Activated T-helper 9 cell treated with anti-CD3 and anti-CD28 coated beads, Interleukin-2, amount 50 U/mL, for 16 hours (primary cell): ENCODE results near the gene DCST2.

Experiments
- DNase-seq: peaks from one replicate; pipeline ENCODE4 v3.0.0-alpha.2; 2020; ENCODE audit warnings: low read depth

DCST2 gene

DNA sequence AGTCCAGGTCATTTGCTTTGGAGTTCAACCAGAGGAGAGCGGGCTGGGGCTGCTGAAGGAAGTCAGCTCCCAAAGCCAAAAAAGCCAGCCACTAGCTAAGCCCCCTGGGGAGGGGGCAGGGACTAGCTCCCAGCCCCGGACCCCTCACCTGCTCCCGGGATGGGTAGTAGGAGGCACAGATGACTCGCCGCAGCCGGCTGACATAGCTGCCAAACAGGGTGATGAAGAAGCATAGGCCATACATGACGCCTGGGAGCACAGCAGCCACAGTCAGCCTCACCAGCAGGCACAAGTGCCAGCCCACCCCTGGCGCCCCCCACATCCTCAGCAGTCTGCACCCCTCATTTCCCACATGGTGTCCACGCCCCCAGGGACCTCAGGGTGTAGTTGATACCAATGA is 7.4 kb downstream of the DCST2 start:
- no peak for DNase-seq

DNA sequence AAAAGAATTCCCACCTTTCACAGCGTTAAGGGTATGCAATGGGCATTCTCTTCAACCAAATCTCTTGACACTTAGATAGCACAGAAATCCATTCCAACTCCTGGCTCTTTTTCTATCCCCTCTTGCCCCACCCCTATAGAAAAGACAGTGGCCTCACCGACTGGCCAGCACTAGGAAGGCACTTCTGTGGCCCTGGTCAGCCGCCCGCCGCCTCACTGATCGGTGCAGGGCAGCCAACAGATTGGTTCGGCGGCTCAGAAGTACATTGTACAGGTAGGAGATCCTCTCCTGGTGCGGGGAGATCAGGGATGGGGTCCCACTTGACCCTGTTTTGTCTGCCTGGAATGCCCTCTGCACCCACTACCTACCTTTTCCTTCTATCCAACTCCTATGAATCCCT is 9.3 kb downstream of the DCST2 start:
- DNase-seq = no peak

DNA sequence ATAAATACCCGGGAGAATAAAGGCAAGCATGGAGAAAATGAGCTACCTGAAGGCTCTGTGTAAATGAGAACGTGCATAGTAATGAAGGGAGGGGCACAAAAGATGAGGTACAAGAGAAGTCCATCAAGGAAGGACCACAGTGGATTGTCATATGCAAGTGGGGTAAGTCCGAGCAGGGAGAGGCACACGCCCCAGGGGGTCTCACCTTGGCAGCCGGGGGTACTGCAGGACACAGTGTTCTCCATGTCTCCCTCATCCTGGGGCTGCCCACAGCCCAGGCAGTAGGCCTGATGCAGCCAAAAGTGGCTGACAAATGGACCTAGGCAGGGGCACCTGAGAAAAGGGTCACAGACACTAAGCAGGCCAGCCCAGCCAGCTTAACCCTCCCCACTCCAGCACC is 10.0 kb downstream of the DCST2 start:
- DNase-seq = no peak

DNA sequence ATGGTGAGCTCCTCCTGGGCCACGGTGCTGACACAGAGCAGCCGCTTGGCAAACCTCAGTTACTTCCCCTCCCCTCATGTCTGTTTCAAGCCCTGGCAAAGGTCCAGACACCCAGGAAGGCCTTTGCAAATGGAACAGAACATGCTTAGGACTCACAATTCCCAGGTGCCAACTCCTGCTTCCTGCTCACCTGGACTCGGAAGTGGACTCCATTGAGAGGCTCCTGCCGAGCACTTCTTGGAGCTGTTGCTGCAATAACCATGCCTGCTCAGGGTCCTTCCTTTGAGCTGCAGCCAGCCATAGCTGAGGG is 10.7 kb downstream of the DCST2 start:
- DNase-seq = no peak

DNA sequence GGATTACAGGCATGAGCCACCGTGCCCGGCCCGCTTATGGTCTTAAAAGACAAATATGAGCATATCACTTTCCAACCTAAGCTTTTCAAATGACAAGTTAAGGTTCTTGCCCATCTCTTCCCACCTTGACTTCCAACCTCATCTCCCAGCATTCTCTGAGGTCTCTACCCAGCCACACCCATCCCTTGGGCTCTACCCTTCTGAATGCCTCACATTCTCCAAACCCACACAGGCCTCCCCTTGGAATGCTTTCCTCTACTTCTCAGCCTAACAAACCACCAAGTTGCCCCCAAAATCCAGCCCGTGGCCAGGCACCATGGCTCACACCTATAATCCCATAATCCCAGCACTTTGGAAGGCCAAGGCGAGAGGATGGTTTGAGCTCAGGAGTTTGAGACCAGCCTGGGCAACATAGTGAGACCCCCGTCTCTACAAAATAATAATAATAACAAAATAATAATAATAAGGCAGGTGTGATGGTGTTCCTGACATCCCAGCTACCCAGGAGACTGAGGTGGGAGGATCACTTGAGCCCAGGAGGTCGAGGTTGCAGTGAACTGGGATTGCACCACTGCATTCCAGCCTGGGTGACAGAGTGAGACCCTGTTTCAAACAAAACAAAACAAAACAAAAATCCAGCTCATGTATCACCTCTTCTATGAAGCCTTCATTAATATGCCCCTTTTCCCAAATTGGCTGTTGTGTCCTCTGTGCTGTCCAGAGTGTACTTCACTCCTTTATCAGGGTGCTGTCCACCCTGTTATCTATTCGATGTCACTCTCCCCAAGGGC is 11.2 kb downstream of the DCST2 start:
- no peak for DNase-seq

DNA sequence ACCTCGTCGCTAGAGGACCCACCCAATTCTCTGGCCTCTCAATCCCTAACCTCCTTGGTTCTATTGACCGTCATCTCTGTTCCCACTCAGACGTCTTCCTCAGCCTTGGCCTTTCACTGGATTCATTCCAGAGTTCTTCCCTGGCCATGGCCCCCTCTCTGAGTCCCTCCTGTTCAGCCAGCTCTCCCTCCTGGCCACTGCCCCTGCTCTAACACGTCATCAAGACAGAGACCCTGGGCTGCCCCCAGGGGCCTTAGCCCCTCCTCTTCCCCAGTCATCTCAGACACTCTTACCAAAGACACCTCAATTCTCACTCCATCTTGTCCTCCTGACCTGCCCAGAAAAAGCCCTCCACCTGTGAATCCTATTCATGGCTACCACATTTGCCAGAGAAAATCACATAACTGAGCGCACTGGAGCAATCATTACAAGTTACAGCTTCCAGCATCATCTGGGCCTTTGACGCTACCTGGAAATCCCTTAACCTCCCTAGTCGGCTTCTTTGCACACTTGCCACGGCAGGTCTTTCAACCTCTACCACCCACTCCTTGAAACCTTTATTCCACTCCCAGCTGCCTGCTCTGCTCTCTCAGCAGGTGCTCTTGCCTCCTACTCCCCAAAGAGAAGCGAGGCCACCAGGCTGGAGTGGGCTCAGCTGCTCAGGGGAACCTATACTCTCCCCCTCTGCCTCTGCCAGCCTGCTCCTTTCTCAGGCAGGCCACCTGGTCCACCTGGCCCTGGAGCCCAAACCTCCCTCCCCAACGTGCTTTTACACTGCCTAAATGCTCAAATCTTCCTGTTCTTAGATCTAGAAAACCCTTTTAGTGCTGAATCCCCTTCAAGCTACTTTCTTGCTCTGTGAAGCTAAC is 14.0 kb downstream of the DCST2 start:
- DNase-seq = no peak

DNA sequence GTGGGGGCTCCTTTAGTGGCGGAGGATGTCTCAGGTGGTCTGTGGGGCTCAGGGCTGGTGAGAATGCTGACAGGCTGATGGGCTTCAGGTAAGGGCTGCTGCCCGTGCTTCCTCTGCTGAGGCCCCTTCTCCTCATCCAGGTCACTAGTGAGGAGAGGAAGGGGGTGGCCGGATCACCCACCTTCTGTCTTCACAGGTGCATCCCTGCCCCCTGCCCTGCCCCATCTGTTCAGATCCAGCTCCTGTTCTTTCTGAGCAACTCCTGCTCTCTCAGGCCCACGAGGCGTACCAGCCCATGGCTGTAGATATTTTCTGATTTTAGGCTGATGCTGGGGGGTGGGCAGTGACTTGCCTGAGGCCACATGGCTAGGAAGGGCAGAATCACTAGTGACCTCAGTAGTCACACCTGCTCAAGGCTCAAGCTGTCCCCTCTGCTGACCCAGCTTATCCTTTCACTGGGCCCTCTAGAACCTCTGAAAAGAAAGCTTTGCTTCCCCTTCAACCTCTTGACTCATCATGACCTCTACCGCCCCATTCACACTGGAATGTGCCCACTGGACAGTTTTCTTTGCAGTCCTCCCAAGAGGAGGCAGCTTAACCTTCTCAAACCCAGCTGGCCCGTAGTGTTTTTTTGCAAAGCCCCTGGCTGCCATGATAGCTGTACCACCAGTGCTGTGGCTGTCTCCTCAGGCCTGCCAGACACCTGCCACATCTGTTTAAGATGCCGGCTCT is 14.8 kb downstream of the DCST2 start:
- no peak for DNase-seq

DNA sequence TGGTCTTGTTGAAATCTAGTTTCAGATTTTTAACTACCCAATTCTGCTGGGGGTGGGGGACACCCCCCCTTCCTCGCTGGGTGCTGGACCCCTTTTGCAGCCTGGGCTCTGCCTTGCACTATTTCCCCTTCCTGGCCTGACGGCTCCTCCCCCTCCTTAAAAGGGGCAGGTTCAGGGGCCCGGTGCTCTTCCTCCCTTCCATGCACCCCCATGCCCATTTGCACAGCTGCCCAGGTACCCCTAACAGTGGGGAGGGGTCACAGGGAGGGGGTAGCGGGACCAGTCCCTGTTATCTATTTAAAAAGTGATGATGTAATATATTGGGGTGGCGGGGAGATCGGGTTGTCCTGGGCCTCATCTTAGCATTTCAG is 15.7 kb downstream of the DCST2 start:
- no peak for DNase-seq

DNA sequence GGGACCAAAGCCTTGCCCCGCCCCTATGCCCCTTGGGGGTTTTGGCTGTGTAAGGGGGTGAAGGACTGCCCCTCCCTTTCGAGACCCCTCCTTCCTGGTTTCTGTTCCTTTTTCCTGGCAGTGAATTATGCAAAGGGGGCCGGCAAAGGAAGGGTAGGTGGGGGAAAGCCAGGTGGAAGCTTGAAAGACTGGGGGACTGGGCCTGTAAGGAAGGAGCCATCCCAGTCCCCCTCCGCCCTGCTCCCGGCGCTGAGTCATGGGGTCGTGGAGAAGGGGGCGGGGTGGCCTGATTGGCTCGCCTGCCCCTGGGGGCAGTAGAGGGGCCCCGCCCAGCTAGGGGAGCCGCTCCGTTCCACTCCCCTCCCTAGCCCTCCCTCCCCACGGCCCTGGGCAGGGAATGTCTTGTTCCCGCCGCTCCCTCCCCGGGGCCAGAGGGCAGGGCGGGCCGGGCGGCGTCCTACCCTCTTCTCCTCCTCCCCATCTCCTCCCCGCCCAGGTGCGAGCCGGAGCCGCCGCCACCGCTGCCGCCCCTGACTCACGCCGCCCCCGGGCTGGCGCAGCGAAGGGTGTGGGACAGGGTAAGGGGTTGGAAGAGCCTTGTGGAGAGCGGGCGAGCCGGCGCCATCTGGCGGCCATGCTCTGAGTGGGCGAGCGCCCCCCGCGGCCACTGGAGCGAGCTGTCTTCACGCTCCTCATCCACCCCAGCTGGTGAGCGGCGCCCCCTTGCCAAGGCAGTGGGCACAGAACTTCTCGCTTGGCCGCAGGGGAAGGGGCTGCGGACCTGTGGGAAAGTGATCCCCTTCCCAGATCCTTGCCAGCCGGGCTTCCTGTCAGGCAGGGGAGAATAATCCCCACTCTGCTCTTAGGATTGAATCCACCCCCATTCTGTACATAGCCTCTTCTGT is 16.3 kb downstream of the DCST2 start:
- peak; percentile 90 for DNase-seq

DNA sequence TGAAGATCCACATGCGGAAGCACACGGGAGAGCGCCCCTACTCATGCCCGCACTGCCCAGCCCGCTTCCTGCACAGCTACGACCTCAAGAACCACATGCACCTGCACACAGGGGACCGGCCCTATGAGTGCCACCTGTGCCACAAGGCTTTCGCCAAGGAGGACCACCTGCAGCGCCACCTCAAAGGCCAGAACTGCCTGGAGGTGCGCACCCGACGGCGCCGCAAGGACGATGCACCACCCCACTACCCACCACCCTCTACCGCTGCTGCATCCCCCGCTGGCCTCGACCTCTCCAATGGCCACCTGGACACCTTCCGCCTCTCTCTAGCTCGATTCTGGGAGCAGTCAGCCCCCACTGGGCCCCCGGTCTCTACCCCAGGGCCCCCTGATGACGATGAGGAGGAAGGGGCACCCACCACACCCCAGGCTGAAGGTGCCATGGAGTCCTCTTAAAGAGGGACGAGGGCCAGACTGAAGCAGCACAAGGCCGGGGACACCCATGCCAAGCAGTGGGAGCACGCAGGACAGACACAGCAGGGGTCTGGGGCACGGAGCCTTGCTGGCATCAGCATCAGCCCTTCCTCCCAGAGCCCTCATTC is 17.2 kb downstream of the DCST2 start:
- DNase-seq = no peak

DNA sequence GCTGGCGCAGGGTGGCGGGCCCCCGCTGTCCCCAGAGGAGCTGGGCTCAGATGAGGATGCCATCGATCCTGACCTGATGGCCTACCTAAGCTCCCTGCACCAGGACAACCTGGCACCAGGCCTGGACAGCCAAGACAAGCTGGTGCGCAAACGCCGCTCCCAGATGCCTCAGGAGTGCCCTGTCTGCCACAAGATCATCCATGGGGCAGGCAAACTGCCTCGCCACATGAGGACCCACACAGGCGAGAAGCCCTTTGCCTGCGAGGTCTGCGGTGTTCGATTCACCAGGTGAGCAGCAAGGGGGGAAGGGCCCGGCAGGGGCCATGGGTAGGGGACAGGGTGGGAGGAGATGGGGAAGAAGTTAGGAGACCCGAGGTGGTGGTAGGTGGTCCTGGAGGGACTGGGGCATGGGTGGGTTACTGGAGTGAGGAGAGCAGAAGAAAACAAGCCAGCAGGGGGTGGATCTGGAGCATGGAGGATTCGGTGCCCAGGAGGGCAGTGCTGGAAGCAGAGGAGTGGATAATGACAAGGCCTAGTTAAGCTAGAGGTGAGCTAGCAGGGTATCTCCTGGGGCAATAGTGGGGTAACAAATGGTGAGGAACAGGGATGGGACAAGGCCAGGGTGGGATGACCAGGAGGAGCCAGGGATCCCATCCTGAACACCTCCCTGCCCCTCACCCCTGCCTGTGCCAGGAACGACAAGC is 17.9 kb downstream of the DCST2 start:
- DNase-seq = no peak

DNA sequence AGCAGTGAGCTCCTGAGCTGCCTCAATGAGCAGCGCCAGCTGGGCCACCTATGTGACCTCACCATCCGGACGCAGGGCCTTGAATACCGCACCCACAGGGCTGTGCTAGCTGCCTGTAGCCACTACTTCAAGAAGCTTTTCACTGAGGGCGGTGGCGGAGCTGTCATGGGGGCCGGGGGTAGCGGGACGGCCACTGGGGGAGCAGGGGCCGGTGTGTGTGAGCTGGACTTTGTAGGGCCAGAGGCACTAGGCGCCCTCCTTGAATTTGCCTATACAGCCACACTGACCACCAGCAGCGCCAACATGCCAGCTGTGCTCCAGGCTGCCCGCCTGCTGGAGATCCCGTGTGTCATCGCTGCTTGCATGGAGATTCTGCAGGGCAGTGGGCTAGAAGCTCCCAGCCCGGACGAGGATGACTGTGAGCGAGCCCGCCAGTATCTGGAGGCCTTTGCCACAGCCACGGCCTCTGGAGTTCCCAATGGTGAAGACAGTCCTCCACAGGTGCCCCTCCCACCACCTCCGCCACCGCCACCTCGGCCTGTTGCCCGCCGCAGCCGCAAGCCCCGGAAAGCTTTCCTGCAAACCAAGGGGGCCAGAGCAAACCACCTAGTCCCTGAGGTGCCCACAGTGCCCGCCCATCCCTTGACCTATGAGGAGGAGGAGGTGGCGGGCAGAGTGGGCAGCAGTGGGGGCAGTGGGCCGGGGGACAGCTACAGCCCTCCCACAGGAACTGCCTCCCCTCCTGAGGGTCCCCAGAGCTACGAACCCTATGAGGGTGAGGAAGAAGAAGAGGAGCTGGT is 18.7 kb downstream of the DCST2 start:
- DNase-seq = no peak

DNA sequence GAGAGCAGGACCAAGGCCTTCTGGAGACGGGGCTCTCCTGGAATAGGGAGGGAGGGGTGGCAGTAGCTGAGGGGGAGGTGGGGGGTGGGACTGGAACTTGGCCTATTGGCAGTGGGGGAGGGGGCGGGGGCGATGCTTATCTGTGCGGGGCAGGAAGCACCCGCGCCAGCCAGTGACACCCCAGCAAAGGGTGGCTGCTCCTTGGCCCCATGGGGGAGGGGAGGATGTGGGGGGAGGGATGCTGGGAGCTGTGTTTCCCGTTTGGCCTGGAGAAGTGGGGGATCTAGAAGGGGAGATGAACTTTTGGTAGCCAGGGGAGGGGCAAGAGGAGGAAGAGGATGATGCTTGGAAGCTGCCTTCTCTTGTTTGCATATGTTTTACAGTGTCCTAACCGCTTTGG is 19.9 kb downstream of the DCST2 start:
- peak; percentile 23 for DNase-seq

DNA sequence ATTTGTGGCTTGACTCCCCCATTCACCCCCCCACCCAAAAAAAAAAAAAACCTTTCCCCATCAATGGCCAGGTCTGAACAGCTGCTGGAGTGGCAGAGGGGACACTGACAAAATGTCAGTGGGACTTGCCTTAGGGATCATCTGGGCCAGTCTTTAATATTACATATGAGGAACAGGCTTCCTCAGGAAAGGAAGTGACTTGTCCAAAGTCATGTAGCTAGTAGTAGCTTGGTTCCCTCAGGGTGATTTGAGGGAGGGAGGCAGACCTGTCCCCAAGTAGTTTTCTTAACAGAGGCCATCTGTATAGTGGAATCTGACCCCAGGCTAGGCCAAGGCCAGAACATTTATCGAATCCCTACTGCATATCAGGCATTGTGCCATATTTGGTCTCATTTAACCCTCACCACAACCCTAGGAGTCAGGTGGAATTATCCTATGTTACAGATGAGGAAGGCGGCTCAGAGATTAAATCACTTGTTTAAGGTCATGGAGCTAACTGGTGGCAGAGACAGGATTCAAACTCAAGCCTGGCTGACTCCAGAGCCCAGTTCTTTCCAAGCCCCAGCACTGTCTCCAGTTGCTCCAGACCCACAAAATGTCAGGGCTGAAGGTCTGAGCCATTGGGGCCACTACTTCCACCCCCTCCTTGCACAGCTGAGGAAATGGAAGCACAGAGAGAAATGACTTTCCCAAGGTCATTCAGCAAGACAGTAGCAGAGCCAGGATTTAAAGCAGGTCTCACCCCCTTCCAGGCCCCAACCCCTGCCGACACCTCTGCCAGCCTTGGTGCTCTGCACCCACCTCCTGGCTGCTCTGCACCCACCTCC is 20.6 kb downstream of the DCST2 start:
- DNase-seq = no peak

DNA sequence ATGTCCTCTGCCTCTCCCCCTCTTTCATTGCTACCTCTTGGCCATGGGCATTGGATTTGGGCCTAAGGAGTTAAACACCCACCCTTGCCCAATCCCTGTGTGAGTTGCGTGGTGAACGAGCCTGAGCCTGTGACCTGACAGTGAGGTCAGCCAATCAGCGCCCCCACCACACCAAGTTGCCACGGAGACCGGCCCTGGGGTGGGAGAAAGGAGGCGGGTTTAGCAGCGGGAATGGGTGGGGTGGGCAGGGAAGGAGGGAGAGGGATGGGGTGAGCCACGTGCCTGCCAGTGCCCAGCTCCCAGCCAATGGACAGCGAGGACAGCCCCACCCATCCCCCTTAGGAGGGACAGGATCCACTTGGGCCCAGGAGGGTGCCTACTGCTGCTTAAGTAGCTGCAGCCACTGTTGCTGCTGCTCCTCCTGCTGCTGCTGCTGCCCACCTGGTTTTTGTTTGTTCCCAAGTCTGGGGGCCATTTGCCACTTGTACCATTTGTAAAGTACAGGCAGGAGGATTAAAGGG is 21.5 kb downstream of the DCST2 start:
- DNase-seq = no peak

DNA sequence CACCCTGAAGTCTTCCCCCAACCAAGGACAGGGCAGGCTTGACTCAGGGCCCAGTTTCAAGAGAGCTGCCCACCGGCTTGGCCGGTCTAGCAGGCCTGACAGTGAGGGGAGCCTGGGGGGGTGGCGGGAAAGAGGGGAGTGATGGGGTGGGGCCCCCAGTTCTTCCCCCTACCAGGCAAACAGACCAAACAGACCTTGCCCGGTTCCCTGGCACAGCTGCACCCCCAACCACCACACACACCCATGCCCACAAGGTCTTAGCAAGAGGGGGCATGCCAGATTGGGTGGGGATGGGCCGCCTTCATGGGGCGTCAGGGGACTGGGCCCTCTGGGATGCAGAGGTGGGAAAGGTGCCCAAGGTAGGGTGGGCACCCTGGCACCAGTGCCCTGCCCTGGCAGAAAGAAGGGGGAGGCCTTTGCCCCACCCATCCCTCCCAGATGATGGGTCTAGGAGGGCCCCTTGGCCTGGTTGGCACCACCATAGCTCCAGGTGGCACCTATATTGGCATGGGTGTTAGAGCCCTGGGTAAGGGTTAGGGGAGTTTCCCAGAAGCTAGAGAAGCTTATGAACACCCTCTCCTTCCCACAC is 22.1 kb downstream of the DCST2 start:
- no peak for DNase-seq

DNA sequence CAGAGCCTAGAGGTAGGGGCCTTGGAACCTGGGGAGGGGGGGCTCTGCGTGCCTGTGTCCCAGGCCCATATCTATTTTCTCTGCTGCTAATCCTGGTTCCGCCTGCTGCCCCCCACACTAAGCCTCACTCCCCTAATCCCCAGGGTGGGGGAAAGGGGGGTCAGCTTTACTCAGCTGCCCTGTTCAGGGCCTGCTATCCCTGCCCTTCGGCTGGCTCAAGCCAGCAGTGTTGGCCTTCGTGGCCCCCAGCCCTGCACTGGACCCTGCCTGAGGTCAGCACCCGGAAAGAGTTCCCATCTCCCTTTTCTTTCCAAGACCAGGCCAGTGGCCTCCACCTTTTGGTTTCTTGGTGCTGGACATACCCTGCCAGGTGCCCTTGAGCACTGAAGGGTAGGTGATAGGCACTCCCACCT is 22.6 kb downstream of the DCST2 start:
- DNase-seq = no peak

DNA sequence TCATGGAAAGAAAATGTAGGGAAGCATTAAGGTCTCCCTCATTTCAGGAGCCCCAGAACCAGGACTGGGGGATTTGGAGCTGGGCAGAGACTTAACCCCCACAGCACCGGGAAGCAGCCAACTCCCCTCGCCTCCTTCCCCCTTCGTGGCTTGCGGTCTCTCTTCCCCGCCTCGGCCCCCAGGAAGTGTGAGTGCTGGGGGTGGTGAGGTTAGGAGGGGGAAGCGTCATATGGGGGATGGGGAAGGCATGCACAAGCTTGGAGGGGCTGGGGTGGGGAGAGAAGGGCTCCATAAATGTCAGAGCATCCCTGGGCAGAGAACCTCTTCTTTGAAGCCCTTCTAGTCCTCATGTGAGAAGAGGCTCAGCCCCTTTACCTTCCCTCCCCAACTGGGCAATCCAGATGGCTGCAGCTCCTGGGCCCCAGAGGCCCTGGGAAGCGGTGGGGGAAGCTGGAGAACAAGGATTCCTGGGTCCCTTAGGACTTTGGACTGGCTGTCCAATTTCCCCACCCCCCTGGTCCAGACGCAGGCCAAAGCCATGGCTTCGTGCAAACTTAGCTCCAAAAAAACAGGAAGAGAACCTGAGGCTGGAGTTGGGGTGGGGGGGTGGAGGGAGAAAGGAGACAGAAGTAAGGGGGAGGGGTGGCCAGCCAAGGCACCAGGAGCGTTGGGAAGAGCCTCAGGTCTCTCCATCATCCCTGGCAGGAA is 23.2 kb downstream of the DCST2 start:
- no peak for DNase-seq
